Ovary (tissue), 3 donors: Measurements from ENCODE around the gene ATP6V1C2.

Experiments
- CTCF ChIP-seq, 3 donors: fragments of 450-650 bp in 2 of 3; fragments of 200-600 bp in 1 of 3; IDR thresholded peaks; one replicate each; pipeline versions ENCODE4 v1.5.1 to v1.8.0; 2016 to 2022; ENCODE audit warnings: antibody characterized with exemption in 3 of 3, mild to moderate bottlenecking in 1 of 3
- EP300 ChIP-seq: sonication (generic); formaldehyde crosslinking; IDR thresholded peaks from one replicate; pipeline ENCODE4 v1.6.1; 2017; ENCODE audit warnings: antibody characterized with exemption
- POLR2A ChIP-seq: fragments of 450-650 bp; IDR thresholded peaks from one replicate; pipeline ENCODE4 v1.6.1; 2017; ENCODE audit warnings: antibody characterized with exemption, mild to moderate bottlenecking, moderate library complexity
- donor health status: DM: no; HTN: no; CAD: no.

- TF ChIP-seq POLR2A = no peak
- no peak for TF ChIP-seq CTCF (IDR thresholded peaks at IDR 0.05)
- no peak for TF ChIP-seq EP300
Observed at GRCh38 chr2:10820562-10820961, 99.1 kb downstream of the ATP6V1C2 start.
